Esophagus muscularis mucosa (tissue), 4 donors: ENCODE measurements around the gene MITD1. TPM values are rescaled to one million over a fixed set of nuclear protein-coding genes. Genes with fewer than 3 reads are reported as not detected.

Experiments
- DNase-seq: peaks from one replicate; pipeline ENCODE4 v3.0.0-alpha.2; 2017; ENCODE audit errors: extremely low spot score
- H3K27ac ChIP-seq, 4 donors: fragments of 200-600 bp; sonication (generic); replicated peaks in 1 of 4; 1 replicate in 3 of 4; 2 replicates in 1 of 4; pipeline ENCODE4 v1.5.1; 2016 to 2019; ENCODE audit warnings: mild to moderate bottlenecking in 1 of 4
- H3K27me3 ChIP-seq, 4 donors: fragments of 200-600 bp; sonication (generic); one replicate each; pipeline versions ENCODE4 v1.5.1 to v1.6.0; 2016 to 2019
- H3K36me3 ChIP-seq, 4 donors: fragments of 200-600 bp; sonication (generic); one replicate each; pipeline ENCODE4 v1.5.1; 2016 to 2019
- H3K4me1 ChIP-seq, 4 donors: fragments of 200-600 bp; sonication (generic); one replicate each; pipeline ENCODE4 v1.5.1; 2016 to 2019
- H3K4me3 ChIP-seq, 4 donors: fragments of 200-600 bp; sonication (generic); 1 replicate in 2 of 4; 2 replicates in 2 of 4; pipeline ENCODE4 v1.5.1; 2016 to 2019; ENCODE audit warnings: mild to moderate bottlenecking in 4 of 4, moderate library complexity in 1 of 4
- H3K9me3 ChIP-seq, 4 donors: fragments of 200-600 bp; sonication (generic); 1 replicate in 3 of 4; 2 replicates in 1 of 4; pipeline ENCODE4 v1.5.1; 2016 to 2019
- EP300 ChIP-seq: sonication (generic); formaldehyde crosslinking; IDR thresholded peaks from one replicate; pipeline ENCODE4 v1.6.1; 2017; ENCODE audit warnings: antibody characterized with exemption
- POLR2A ChIP-seq: fragments of 450-650 bp; IDR thresholded peaks from one replicate; pipeline ENCODE4 v1.6.1; 2017; ENCODE audit warnings: antibody characterized with exemption, moderate library complexity, mild to moderate bottlenecking, low read depth
- POLR2AphosphoS5 ChIP-seq, 2 donors: sonication (generic); formaldehyde crosslinking; IDR thresholded peaks; one replicate each; pipeline ENCODE4 v1.6.1; 2017; ENCODE audit warnings: antibody characterized with exemption in 2 of 2
- WGBS: methylation state at CpG from one replicate; pipeline ENCODE4 v1.1.5; 2018; 5-methylcytosine and 5-hydroxymethylcytosine counted together
- intact Hi-C: fragments of 100-400 bp; cut with DNase I; formaldehyde crosslinking; loops from one replicate; pipeline ENCODE4 v1.15.1; 2023
- total RNA-seq, 4 donors: library from RNA; depleted of rRNA; stranded (reverse); fragments of >200 nt; gene quantifications; one replicate each; pipeline versions ENCODE4 v1.1.0 to v1.2.1, GENCODE V29; 2016
- TF ChIP-seq, protein P1 (sequence below), 3 experiments: fragments of 200-600 bp in 2 of 3; fragments of 450-650 bp in 1 of 3; sonication (generic) in 2 of 3; IDR thresholded peaks; one replicate each; pipeline ENCODE4 v1.5.1; 2017 to 2019; ENCODE audit warnings: antibody characterized with exemption in 3 of 3, mild to moderate bottlenecking in 2 of 3, moderate library complexity in 1 of 3

MITD1 gene
- total RNA-seq, 4 donors from 2014 or later = 15.6 to 17.3 (median 17.0) TPM

DNA sequence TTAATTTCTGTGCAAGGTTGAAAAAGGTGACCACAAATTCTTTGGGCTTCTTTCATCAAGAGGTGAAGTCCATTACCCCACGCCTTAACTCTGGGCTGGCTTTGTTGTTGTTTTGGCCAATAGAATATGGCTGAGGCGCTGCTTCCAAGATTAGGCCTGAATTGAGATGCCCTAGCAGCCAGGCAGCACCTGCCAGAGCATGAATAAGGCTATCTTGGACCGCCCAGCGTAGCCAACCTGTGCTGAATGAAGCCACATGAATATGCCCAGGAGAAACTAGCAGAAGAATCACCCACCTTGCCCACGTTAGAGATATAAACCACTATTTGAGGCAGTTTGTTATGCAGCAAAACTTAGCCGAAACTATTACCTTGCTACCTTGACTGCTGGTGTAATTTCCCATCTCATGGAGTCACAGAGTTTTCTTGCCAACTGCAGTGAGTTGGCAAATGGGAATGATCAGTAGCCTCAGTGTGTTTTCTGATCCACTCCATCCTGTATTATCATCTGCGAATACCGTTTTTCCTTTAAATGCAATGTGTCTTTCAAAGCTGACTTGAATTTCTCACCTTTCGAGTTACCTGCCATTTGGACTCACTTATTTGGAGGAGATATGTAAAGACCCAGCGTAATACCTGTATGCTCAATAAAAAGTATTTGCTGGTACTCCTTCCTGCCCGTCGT is 26.8 kb downstream of the MITD1 start:
- Histone ChIP-seq H3K36me3 (peaks cover 0 to 22% (median 10%) of the 10 kb centered on the region in 4 donors), H3K9me3 (no peaks in the 10 kb centered on the region), H3K4me1 (peaks cover 10 to 23% (median 20%) of the 10 kb centered on the region in 4 donors), H3K4me3 (peak overlapping the region; percentile 65 to 75 (median 70)), H3K27ac (peak overlapping the region; percentile 83 to 90 (median 86)), H3K27me3 (no peaks in the 10 kb centered on the region)
- TF ChIP-seq EP300 (no peak), POLR2AphosphoS5 (IDR thresholded peaks at IDR 0.05) (no peak), POLR2A (no peak)
- TF ChIP-seq, protein P1, sequence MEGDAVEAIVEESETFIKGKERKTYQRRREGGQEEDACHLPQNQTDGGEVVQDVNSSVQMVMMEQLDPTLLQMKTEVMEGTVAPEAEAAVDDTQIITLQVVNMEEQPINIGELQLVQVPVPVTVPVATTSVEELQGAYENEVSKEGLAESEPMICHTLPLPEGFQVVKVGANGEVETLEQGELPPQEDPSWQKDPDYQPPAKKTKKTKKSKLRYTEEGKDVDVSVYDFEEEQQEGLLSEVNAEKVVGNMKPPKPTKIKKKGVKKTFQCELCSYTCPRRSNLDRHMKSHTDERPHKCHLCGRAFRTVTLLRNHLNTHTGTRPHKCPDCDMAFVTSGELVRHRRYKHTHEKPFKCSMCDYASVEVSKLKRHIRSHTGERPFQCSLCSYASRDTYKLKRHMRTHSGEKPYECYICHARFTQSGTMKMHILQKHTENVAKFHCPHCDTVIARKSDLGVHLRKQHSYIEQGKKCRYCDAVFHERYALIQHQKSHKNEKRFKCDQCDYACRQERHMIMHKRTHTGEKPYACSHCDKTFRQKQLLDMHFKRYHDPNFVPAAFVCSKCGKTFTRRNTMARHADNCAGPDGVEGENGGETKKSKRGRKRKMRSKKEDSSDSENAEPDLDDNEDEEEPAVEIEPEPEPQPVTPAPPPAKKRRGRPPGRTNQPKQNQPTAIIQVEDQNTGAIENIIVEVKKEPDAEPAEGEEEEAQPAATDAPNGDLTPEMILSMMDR (IDR thresholded peaks at IDR 0.05) = no peak
- intact Hi-C loops = loop anchor here (10.0 kb wide), 1 partner anchor 181 kb away; the partner anchor contains the start of genes EIF5B and TXNDC9
- 46% methylated on average over 12 of the region's 12 CpGs for WGBS
- DNase-seq = no peak

DNA sequence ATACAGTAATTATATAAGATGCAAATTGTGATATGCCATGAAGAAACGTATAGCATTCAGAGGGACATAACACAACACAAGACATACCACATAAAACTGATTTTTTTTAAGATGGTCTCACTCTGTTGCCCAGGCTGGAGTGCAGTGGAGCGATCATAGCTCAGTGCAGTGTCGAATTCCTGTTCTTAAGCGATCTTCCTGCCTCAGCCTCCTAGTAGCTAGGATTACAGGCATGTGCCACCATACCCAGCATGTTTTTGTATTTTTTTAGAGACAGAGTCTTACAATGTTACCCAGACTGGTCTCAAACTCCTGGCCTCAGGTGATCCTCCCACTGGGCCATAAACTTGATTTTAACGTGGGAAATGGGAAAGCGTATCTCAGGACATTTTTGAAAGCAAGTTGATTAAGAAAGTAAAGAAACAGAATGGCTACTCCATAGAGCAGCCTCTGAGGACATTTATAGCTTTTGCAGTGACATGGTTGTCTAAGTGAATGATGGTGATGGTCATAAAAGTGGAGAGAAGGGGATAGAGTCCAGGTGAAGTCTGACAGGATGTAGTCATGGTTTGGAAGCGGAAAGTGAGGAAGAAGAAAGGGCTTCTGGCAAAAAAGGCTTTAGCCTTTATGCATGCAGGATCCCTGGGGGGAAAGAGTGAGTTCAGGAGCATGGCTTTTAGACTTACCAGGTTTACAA is 28.5 kb downstream of the MITD1 start:
- no peak for TF ChIP-seq EP300
- TF ChIP-seq POLR2AphosphoS5 (IDR thresholded peaks at IDR 0.05) = no peak
- no peak for TF ChIP-seq POLR2A
- TF ChIP-seq, protein P1 (IDR thresholded peaks at IDR 0.05) = no peak
- WGBS = 92% methylated on average over 7 of the region's 7 CpGs
- no peak overlapping the region for H3K4me3 ChIP-seq
- H3K27me3 ChIP-seq = no peaks in the 10 kb centered on the region
- no peak for DNase-seq
- H3K4me1 ChIP-seq = peaks cover 10 to 23% (median 20%) of the 10 kb centered on the region in 4 donors
- no peaks in the 10 kb centered on the region for H3K9me3 ChIP-seq
- no peak overlapping the region for H3K27ac ChIP-seq
- intact Hi-C loops = loop anchor here (10.0 kb wide), 1 partner anchor 182 kb away; the partner anchor contains the start of genes EIF5B and TXNDC9
- H3K36me3 ChIP-seq = peaks cover 0 to 9% (median 4%) of the 10 kb centered on the region in 4 donors

DNA sequence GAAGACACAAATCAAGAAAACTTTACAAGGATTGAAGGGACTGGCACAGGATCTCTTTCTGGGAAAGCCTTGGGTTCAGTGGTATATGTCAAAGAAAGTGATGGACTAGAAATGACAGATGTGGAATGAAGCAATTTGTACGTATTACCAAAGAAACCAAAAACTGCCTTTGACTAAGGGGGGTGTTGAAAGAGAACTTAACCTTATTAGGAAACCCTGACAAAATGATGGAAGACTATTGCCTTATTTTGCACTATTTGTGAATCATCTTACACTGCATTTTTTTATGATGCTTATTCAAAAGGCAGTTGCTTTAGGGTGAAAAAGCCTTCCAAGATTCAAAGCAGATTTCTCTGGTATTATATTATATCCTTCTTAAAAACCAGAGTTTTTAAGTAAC is 30.2 kb downstream of the MITD1 start:
- H3K27me3 ChIP-seq = no peaks in the 10 kb centered on the region
- H3K27ac ChIP-seq = no peak overlapping the region
- H3K36me3 ChIP-seq = no peaks in the 10 kb centered on the region
- 73% methylated on average over 1 of the region's 1 CpG for WGBS
- no peak for DNase-seq
- H3K4me3 ChIP-seq = no peak overlapping the region
- intact Hi-C loops = loop anchor here (10.0 kb wide), 1 partner anchor 184 kb away; the partner anchor contains the start of genes EIF5B and TXNDC9
- peaks cover 7 to 17% (median 14%) of the 10 kb centered on the region in 4 donors for H3K4me1 ChIP-seq
- no peak for TF ChIP-seq EP300
- TF ChIP-seq, protein P1 (IDR thresholded peaks at IDR 0.05) = no peak
- H3K9me3 ChIP-seq = no peaks in the 10 kb centered on the region

DNA sequence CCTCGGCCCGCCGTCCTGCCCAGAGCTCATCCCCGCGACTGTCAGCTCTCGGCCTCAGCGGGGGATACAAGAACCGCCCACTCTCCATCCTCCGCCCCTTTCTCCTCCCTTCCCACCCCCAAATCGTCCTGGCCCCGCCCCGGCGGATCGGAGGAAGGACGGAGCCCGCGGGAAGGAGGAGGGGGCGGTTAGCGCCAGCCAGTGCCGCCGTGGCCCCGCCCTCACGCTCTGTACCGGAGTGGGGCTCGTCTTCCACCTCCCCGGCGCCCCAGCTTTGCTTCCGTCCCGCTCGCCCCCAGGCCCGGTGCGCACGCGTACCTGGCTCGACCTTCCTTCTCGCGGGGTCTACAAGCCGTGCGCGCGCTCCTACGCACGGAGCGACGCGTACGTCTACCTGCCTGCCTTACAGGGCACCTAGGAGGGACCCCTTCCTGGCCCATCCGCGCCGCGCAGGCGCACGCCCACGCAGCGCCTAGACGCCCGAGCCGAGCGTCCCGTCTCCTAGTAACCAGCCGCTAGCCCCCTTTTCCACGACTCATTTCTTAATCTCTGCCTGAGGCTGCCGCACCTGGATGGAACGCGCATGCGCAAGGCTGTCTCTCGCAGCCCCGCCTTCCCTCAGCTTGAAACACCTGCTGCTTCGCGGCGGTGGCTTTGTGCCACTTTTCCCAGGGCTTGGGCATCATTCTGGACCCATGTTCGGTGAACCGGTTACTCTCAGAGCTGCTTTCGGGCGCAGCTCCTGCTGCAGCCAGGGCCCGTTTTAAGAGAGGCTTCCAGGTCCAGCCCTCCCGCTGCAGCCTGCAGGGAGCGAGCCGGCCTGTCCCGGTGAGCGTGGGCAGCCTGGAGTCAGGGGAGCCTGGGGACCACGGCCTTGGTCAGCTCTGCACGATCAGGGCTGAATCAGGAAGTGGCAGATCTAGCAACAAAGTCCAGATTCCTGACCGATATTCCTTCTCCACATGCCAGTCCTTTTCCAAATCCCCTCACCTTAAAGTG is 39.4 kb downstream of the MITD1 start, which contains the start of gene C2orf15:
TSS of gene C2orf15 (plus strand) at position 598 of the 999 bp plus-strand sequence. CDS start 8,852 bp downstream, outside the sequence.
- intact Hi-C loops = no loop called here
- no peaks in the 10 kb centered on the region for H3K36me3 ChIP-seq
- H3K9me3 ChIP-seq = no peaks in the 10 kb centered on the region
- no peaks in the 10 kb centered on the region for H3K27me3 ChIP-seq
- TF ChIP-seq, protein P1 (IDR thresholded peaks at IDR 0.05) = no peak
- TF ChIP-seq EP300 (no peak), POLR2AphosphoS5 (IDR thresholded peaks at IDR 0.05) (peak; percentile 90 to 93), POLR2A (peak; percentile 46)
- WGBS = 3% methylated on average over 11 of the region's 84 CpGs
- H3K4me1 ChIP-seq = peaks cover 9 to 17% (median 13%) of the 10 kb centered on the region in 4 donors
- DNase-seq = peak; percentile 98
- H3K27ac ChIP-seq = peak within 1 kb of the TSS; percentile 78 to 89 (median 85)
- H3K4me3 ChIP-seq = peak within 1 kb of the TSS; percentile 72 to 90 (median 80)
